Osteoblast (primary cell): ENCODE measurements around the gene CCDC177. TPM values are rescaled to one million over a fixed set of nuclear protein-coding genes. Genes with fewer than 3 reads are reported as not detected.

Experiments
- DNase-seq: peaks from one replicate; pipeline ENCODE4 v3.0.0; 2011; ENCODE audit warnings: low spot score, mixed read lengths; ENCODE audit not compliant: insufficient read length; ENCODE audit errors: missing footprints
- H2AFZ ChIP-seq: 2 replicates; pipeline ENCODE4 v1.6.0; 2011; ENCODE audit warnings: mild to moderate bottlenecking, low read length
- H3K27ac ChIP-seq: 2 replicates; pipeline ENCODE4 v1.5.1; 2011; ENCODE audit warnings: mild to moderate bottlenecking, low read depth, low read length, moderate library complexity
- H3K27me3 ChIP-seq: 2 replicates; pipeline ENCODE4 v1.6.0; 2012; ENCODE audit warnings: mild to moderate bottlenecking, control low read depth, inconsistent platforms, low read length, moderate library complexity; ENCODE audit not compliant: insufficient read depth
- H3K36me3 ChIP-seq: 2 replicates; pipeline ENCODE4 v1.5.1; 2011; ENCODE audit warnings: mild to moderate bottlenecking, low read length, control low read depth, moderate library complexity; ENCODE audit not compliant: insufficient read depth
- H3K4me1 ChIP-seq: 2 replicates; pipeline ENCODE4 v1.5.1; 2011; ENCODE audit warnings: mild to moderate bottlenecking, low read length, control low read depth, moderate library complexity; ENCODE audit not compliant: insufficient read depth
- H3K4me2 ChIP-seq: 2 replicates; pipeline ENCODE4 v1.6.0; 2011; ENCODE audit warnings: mild to moderate bottlenecking, low read length; ENCODE audit not compliant: insufficient read depth
- H3K4me3 ChIP-seq: fragments of 200-600 bp; sonication (generic); 3 replicates; pipeline ENCODE4 v1.5.1; 2012; ENCODE audit warnings: mild to moderate bottlenecking, low read length, inconsistent platforms; ENCODE audit not compliant: insufficient read depth
- H3K79me2 ChIP-seq: 2 replicates; pipeline ENCODE4 v1.6.0; 2012; ENCODE audit warnings: mild to moderate bottlenecking, low read length, control low read depth, inconsistent platforms; ENCODE audit not compliant: insufficient read depth
- H3K9me3 ChIP-seq: 2 replicates; pipeline ENCODE4 v1.5.1; 2011; ENCODE audit warnings: low read depth, low read length, control low read depth
- H4K20me1 ChIP-seq: 2 replicates; pipeline ENCODE4 v1.6.0; 2012; ENCODE audit warnings: mild to moderate bottlenecking, low read length, control low read depth; ENCODE audit not compliant: insufficient read depth
- total RNA-seq: library from RNA; depleted of rRNA; stranded (reverse); fragments of >200 nt; gene quantifications from 2 replicates; pipeline ENCODE4 v1.2.3, GENCODE V29; 2012
- TF ChIP-seq, protein P1 (sequence below): IDR thresholded peaks from 2 replicates; pipeline ENCODE4 v1.5.1; 2011; ENCODE audit warnings: mild to moderate bottlenecking, low read depth, low read length, moderate library complexity; ENCODE audit errors: extremely low read depth

CCDC177 gene
- total RNA-seq, 1 donor, result not detected

DNA sequence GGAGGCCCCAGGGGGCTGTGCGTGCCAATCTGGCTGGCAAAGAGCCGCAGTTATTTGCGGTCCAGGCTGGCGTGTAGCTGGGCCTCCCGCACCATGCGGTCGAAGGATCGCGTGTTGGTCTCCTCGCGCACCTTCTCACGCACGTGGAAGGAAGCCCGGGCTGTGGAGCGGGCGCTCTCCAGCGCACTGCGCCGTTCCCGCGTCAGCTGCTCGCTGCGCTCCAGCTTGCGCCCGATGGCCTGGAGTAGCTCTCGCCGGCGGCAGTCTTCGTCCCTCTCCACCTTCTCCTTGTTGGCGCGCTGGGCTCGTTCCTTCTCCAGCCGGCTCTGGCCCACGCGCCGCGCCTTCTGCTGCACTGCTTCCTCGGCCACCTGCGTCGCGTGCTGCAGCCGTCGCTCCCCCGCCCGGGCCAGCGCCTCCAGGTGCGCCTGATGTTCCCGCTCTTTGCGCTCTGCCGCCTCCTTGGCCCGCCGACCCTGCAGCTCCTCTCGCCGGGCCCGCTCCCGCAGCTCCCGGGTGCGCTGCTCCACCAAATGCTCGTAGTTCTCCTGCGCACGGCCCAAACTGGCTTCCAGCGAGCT, 3.1 kb downstream of the CCDC177 start:
- DNase-seq, result no peak
- Histone ChIP-seq H3K4me1 (no peaks in the 10 kb centered on the region), H3K9me3 (no peaks in the 10 kb centered on the region), H3K27ac (no peak overlapping the region), H3K36me3 (no peaks in the 10 kb centered on the region), H3K27me3 (peaks cover 87% of the 10 kb centered on the region), H3K4me2 (no peak overlapping the region), H2AFZ (no peak overlapping the region), H3K79me2 (no peaks in the 10 kb centered on the region), H4K20me1 (peaks cover 2% of the 10 kb centered on the region), H3K4me3 (no peak overlapping the region)
- TF ChIP-seq, protein P1, sequence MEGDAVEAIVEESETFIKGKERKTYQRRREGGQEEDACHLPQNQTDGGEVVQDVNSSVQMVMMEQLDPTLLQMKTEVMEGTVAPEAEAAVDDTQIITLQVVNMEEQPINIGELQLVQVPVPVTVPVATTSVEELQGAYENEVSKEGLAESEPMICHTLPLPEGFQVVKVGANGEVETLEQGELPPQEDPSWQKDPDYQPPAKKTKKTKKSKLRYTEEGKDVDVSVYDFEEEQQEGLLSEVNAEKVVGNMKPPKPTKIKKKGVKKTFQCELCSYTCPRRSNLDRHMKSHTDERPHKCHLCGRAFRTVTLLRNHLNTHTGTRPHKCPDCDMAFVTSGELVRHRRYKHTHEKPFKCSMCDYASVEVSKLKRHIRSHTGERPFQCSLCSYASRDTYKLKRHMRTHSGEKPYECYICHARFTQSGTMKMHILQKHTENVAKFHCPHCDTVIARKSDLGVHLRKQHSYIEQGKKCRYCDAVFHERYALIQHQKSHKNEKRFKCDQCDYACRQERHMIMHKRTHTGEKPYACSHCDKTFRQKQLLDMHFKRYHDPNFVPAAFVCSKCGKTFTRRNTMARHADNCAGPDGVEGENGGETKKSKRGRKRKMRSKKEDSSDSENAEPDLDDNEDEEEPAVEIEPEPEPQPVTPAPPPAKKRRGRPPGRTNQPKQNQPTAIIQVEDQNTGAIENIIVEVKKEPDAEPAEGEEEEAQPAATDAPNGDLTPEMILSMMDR, result no peak

DNA sequence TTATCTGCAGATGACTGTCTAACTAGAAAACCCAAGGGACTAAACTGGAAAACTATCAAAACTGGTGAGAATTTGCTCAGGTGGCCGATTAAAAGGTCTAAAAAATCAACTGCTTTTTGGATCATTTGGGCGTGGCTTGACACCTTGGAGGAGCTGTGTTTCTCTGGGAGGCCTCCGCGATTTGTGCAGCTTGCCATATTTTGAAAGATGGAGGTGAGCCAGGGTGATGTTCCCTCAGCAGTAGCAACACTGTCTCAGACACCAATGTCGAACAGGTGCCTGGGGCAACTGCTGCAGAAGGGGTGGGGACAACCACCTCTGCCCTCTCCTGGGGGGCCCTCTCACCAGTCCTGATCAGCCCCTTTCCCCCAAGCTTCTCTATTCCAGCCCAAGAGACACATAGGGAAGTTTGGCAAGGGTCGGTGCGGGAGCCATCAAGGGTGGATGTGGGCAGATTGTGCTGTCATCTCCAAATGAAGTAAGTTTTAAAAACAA, 3.8 kb downstream of the CCDC177 start:
- Histone ChIP-seq H3K9me3 (no peaks in the 10 kb centered on the region), H3K27ac (no peak overlapping the region), H3K79me2 (no peaks in the 10 kb centered on the region), H3K27me3 (peaks cover 86% of the 10 kb centered on the region), H3K4me3 (no peak overlapping the region), H3K4me1 (no peaks in the 10 kb centered on the region), H3K36me3 (no peaks in the 10 kb centered on the region), H4K20me1 (peaks cover 2% of the 10 kb centered on the region), H3K4me2 (no peak overlapping the region), H2AFZ (no peak overlapping the region)
- DNase-seq, result no peak
- TF ChIP-seq, protein P1, result no peak

DNA sequence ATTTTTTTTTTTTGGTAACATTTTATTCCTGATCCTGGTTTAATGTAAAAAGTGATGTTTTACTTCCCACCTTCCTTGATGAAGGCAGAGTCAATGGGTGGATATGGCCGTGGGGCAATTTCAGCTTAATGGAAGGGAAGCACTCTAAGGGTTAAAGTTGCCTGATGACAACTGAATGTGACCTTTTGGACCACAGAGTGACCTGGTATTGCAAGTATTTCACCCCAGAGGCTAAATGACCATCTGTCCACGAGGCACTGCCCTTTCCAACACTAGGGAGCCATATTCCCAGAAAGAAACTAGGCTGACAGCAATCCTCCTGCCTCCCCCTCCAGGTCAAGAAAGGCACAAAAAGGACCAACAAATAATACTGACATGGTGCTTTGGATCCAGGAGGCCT, 4.8 kb downstream of the CCDC177 start:
- Histone ChIP-seq H3K27me3 (peaks cover 88% of the 10 kb centered on the region), H3K9me3 (no peaks in the 10 kb centered on the region), H3K4me2 (no peak overlapping the region), H3K27ac (no peak overlapping the region), H3K4me3 (no peak overlapping the region), H3K36me3 (no peaks in the 10 kb centered on the region), H2AFZ (no peak overlapping the region), H4K20me1 (peaks cover 2% of the 10 kb centered on the region), H3K4me1 (no peaks in the 10 kb centered on the region), H3K79me2 (no peaks in the 10 kb centered on the region)
- DNase-seq, result no peak
- TF ChIP-seq, protein P1, result no peak

DNA sequence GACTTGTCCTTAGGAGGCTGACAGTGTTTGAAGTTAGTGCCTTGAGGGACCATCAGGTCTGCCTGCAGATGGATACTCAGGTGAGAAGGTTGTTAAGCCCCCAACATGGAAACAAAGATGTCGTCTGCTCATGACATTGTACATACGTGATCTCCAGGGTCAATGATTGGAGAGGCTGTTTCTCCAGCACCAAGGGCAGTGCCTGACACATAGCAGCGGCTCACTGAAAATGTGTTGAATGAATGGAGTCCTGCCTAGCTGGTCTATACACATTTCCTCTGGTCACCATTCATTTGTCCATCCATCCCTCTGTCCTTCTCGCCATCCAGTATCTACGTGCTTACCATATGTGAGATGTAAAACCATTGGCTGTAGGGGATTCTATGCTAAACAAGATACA, 7.1 kb downstream of the CCDC177 start:
- no peaks in the 10 kb centered on the region for H3K36me3 ChIP-seq
- peaks cover 84% of the 10 kb centered on the region for H3K27me3 ChIP-seq
- TF ChIP-seq, protein P1, result no peak
- no peak overlapping the region for H3K27ac ChIP-seq
- H3K9me3 ChIP-seq, result no peaks in the 10 kb centered on the region
- no peak overlapping the region for H3K4me3 ChIP-seq
- no peaks in the 10 kb centered on the region for H3K79me2 ChIP-seq
- H4K20me1 ChIP-seq, result peaks cover 2% of the 10 kb centered on the region
- H2AFZ ChIP-seq, result no peak overlapping the region
- H3K4me1 ChIP-seq, result no peaks in the 10 kb centered on the region
- DNase-seq, result no peak
- H3K4me2 ChIP-seq, result no peak overlapping the region
